ENCODE results near the gene OBSCN.

OBSCN gene

GRCh38 chr1:228209657-228210056 lies 1.8 kb downstream of the OBSCN start:
- TF ChIP-seq FOXP2 (optimal IDR thresholded peaks at IDR 0.05; ENCODE audit: borderline replicate concordance, extremely low read depth, extremely low read length, insufficient read depth) (no peak), POLR2AphosphoS5 (IDR thresholded peaks at IDR 0.05; ENCODE audit: low read depth, low read length) (no peak), TAF1 (IDR thresholded peaks at IDR 0.05; ENCODE audit: borderline replicate concordance, insufficient read depth, low read length) (no peak), SIN3A (IDR thresholded peaks at IDR 0.05; ENCODE audit: borderline replicate concordance, insufficient read depth, low read length) (no peak), REST (IDR thresholded peaks at IDR 0.05; ENCODE audit: insufficient read depth in 1 of 2, low read depth in 2 of 2, low read length in 2 of 2) (no peak)

DNA sequence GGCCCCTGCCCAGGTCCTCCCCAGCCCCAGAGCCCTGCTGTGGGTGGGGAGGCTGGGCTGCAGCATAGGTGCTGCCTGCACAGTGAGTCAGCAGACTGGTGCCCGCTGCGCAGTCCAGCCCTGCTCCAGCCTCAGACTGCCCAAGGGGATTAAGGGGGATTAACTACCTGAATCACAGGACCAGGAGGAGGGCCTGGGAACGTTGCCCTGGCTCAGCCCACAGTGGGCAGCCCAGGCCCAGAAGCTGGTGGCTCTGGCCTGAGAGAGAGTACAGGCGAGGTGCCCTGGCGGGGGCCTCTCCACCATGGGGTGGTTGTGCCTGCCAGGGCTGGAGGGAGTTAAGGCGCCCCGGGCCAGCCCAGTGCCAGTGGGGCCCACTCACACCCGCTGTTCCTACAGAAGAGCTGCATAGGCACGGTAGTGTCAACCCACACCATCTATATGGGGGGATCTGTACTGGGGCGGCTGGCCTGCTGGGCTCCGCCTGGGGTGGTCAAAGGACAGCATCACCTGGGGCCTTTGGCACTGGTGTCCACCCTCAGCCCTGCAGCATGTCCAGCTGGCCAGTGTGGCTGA lies 2.3 kb downstream of the OBSCN start:
- TF ChIP-seq REST (IDR thresholded peaks at IDR 0.05; ENCODE audit: insufficient read depth in 1 of 2, low read depth in 2 of 2, low read length in 2 of 2) (no peak), TAF1 (IDR thresholded peaks at IDR 0.05; ENCODE audit: borderline replicate concordance, insufficient read depth, low read length) (no peak), POLR2AphosphoS5 (IDR thresholded peaks at IDR 0.05; ENCODE audit: low read depth, low read length) (no peak)

DNA sequence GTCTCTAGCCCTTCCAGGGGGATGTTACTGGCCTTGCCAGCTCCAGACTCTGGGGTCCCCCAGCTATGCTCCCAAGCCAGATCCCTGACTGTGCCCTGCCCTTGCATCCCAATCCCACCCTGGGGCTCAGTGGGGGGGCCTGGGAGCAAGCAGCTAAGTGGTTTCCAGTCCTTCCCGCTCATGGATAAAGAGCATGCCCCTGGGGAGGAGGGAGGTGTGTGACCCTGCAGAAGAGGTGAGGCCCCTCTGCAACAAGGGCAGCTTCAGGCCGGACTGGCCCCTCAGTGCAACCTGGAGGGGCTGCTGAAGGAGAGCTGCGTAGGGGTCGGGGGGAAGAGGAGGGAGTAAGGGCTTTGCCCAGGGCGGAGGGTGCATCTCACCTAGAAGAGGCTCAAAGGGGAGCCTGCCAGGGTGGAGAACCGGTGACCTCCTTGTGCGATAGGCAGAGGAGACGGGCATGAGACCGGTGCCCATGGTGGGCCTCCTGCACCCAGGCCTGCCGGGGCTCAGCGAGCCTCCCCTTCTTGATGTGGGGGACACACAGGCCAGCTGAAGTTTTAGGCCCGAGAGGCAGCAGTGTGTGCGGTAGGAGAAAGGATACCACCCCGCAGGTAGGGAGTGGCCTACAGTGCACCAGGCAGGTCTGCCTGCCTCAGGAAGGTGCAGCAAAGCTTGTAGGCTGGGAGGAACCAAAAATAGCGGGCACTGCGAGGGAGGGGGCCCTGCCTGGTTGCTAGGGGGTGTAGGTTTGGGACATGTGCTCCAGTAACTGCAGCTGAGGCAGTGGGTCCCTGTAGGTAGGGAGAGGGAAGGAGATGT lies 3.1 kb downstream of the OBSCN start:
- TF ChIP-seq TAF1 (IDR thresholded peaks at IDR 0.05; ENCODE audit: borderline replicate concordance, insufficient read depth, low read length) (no peak), FOXP2 (optimal IDR thresholded peaks at IDR 0.05; ENCODE audit: borderline replicate concordance, extremely low read depth, extremely low read length, insufficient read depth) (no peak), POLR2AphosphoS5 (IDR thresholded peaks at IDR 0.05; ENCODE audit: low read depth, low read length) (no peak), SIN3A (IDR thresholded peaks at IDR 0.05; ENCODE audit: borderline replicate concordance, insufficient read depth, low read length) (no peak), REST (IDR thresholded peaks at IDR 0.05; ENCODE audit: insufficient read depth in 1 of 2, low read depth in 2 of 2, low read length in 2 of 2) (no peak)

- TF ChIP-seq FOXP2 (optimal IDR thresholded peaks at IDR 0.05; ENCODE audit: borderline replicate concordance, extremely low read depth, extremely low read length, insufficient read depth) = no peak
- TF ChIP-seq TAF1 (IDR thresholded peaks at IDR 0.05; ENCODE audit: borderline replicate concordance, insufficient read depth, low read length) = no peak
- no peak for TF ChIP-seq REST (IDR thresholded peaks at IDR 0.05; ENCODE audit: insufficient read depth in 1 of 2, low read depth in 2 of 2, low read length in 2 of 2)
- TF ChIP-seq POLR2AphosphoS5 (IDR thresholded peaks at IDR 0.05; ENCODE audit: low read depth, low read length) = no peak
- TF ChIP-seq SIN3A (IDR thresholded peaks at IDR 0.05; ENCODE audit: borderline replicate concordance, insufficient read depth, low read length) = no peak
Measured at GRCh38 chr1:228211531-228212414, 3.9 kb downstream of the OBSCN start.
